HG02798 (cell line): Measurements from ENCODE around the gene NSMF.

Experiments
- ATAC-seq: cut with Tn5 transposase; IDR thresholded peaks from one replicate; pipeline ENCODE4 v1.9.1; 2021; ENCODE audit warnings: mild to moderate bottlenecking; ENCODE audit not compliant: unreplicated experiment, poor library complexity

NSMF gene

GRCh38 chr9:137398561-137399468, 60.3 kb downstream of the NSMF start:
- no peak for ATAC-seq

GRCh38 chr9:137397675-137398423, 61.3 kb downstream of the NSMF start:
- ATAC-seq: no peak
